Hepatocyte (in vitro differentiated cells): ENCODE measurements around the gene BAX. TPM values are rescaled to one million over a fixed set of nuclear protein-coding genes. Genes with fewer than 3 reads are reported as not detected.

Experiments
- DNase-seq: peaks from one replicate; pipeline ENCODE4 v3.0.0-alpha.2; 2016; ENCODE audit warnings: low spot score
- H2AFZ ChIP-seq: fragments of 200-600 bp; sonication (generic); 2 replicates; pipeline ENCODE4 v1.6.0; 2016; ENCODE audit warnings: antibody characterized with exemption, mild to moderate bottlenecking
- H3K27ac ChIP-seq: fragments of 200-600 bp; sonication (generic); 2 replicates; pipeline ENCODE4 v1.5.1; 2016; ENCODE audit warnings: mild to moderate bottlenecking
- H3K27me3 ChIP-seq: fragments of 200-600 bp; sonication (generic); 2 replicates; pipeline ENCODE4 v1.6.1; 2016
- H3K36me3 ChIP-seq: fragments of 200-600 bp; sonication (generic); replicated peaks from 2 replicates; pipeline ENCODE4 v1.5.1; 2016; ENCODE audit warnings: low read depth; ENCODE audit not compliant: insufficient read depth
- H3K4me1 ChIP-seq: fragments of 200-600 bp; sonication (generic); 2 replicates; pipeline ENCODE4 v1.5.1; 2016; ENCODE audit warnings: mild to moderate bottlenecking, moderate library complexity; ENCODE audit not compliant: insufficient read depth
- H3K4me2 ChIP-seq: fragments of 200-600 bp; sonication (generic); 2 replicates; pipeline ENCODE4 v1.6.0; 2016
- H3K4me3 ChIP-seq: fragments of 200-600 bp; sonication (generic); 2 replicates; pipeline ENCODE4 v1.5.1; 2016; ENCODE audit warnings: mild to moderate bottlenecking
- H3K79me2 ChIP-seq: fragments of 200-600 bp; sonication (generic); 2 replicates; pipeline ENCODE4 v1.6.0; 2017; ENCODE audit warnings: mild to moderate bottlenecking
- H3K9me2 ChIP-seq: fragments of 200-600 bp; sonication (generic); replicated peaks from 2 replicates; pipeline ENCODE4 v1.6.0; 2017; ENCODE audit warnings: mild to moderate bottlenecking; ENCODE audit not compliant: insufficient read depth
- H3K9me3 ChIP-seq: fragments of 200-600 bp; sonication (generic); 2 replicates; pipeline ENCODE4 v1.5.1; 2016; ENCODE audit warnings: low read depth, mild to moderate bottlenecking
- H4K20me1 ChIP-seq: fragments of 200-600 bp; sonication (generic); 2 replicates; pipeline ENCODE4 v1.6.0; 2016; ENCODE audit warnings: mild to moderate bottlenecking; ENCODE audit not compliant: insufficient read depth, poor library complexity, severe bottlenecking
- CTCF ChIP-seq: fragments of 200-600 bp; sonication (generic); IDR thresholded peaks from 2 replicates; pipeline ENCODE4 v1.5.1; 2016; ENCODE audit warnings: antibody characterized with exemption, mild to moderate bottlenecking; ENCODE audit not compliant: poor library complexity
- EZH2 ChIP-seq: fragments of 200-600 bp; sonication (generic); IDR thresholded peaks from 2 replicates; pipeline ENCODE4 v1.6.1; 2016; ENCODE audit warnings: antibody characterized with exemption, mild to moderate bottlenecking, borderline replicate concordance
- EZH2phosphoT487 ChIP-seq: fragments of 200-600 bp; sonication (generic); IDR thresholded peaks from one replicate; pipeline ENCODE4 v1.6.1; 2018; ENCODE audit warnings: antibody characterized with exemption, mild to moderate bottlenecking, low read depth, moderate library complexity; ENCODE audit not compliant: unreplicated experiment, severe bottlenecking
- WGBS: methylation state at CpG from one replicate; pipeline ENCODE4 v1.1.6; 2016; ENCODE audit warnings: low lambda C conversion rate; ENCODE audit errors: missing lambda C conversion rate; 5-methylcytosine and 5-hydroxymethylcytosine counted together
- polyA plus RNA-seq: library from polyadenylated mRNA; unstranded; fragments of >200 nt; fragmentation: Nextera tagmentation; extraction: Ambion mirVana; gene quantifications from 2 replicates; pipeline ENCODE4 v1.2.1, GENCODE V29; 2016
- total RNA-seq: library from RNA; depleted of rRNA; stranded (reverse); fragments of >200 nt; gene quantifications from 2 replicates; pipeline ENCODE4 v1.2.3, GENCODE V29; 2014

The BAX gene
- total and polyA plus RNA-seq, 2 experiments from 2014 or later, result 77.3 to 116 TPM

GRCh38 chr19:48977061-48977460, 22.4 kb downstream of the BAX start:
- Histone ChIP-seq H3K27me3 (no peaks in the 10 kb centered on the region), H3K79me2 (no peaks in the 10 kb centered on the region), H3K9me3 (no peaks in the 10 kb centered on the region), H4K20me1 (no peaks in the 10 kb centered on the region), H3K9me2 (no peaks in the 10 kb centered on the region), H3K4me1 (no peaks in the 10 kb centered on the region), H3K4me2 (no peak overlapping the region), H3K4me3 (no peak overlapping the region), H3K36me3 (no peaks in the 10 kb centered on the region), H3K27ac (no peak overlapping the region), H2AFZ (no peak overlapping the region)
- 100% methylated on average over 2 of the region's 2 CpGs for WGBS
- no peak for DNase-seq
- TF ChIP-seq EZH2, result no peak
- TF ChIP-seq CTCF, result no peak
- no peak for TF ChIP-seq EZH2phosphoT487

- H2AFZ ChIP-seq, result no peak overlapping the region
- H3K79me2 ChIP-seq, result no peaks in the 10 kb centered on the region
- H3K27me3 ChIP-seq, result no peaks in the 10 kb centered on the region
- no peak overlapping the region for H3K4me3 ChIP-seq
- H3K9me3 ChIP-seq, result no peaks in the 10 kb centered on the region
- no peak overlapping the region for H3K4me2 ChIP-seq
- H3K9me2 ChIP-seq, result no peaks in the 10 kb centered on the region
- TF ChIP-seq EZH2 (no peak), CTCF (no peak), EZH2phosphoT487 (no peak)
- no peak overlapping the region for H3K27ac ChIP-seq
- WGBS, result 97% methylated on average over 9 of the region's 9 CpGs
- no peaks in the 10 kb centered on the region for H4K20me1 ChIP-seq
- no peaks in the 10 kb centered on the region for H3K4me1 ChIP-seq
- DNase-seq, result no peak
- no peaks in the 10 kb centered on the region for H3K36me3 ChIP-seq
These were observed 27.6 kb downstream of the BAX start for GRCh38 chr19:48982280-48982679.

GRCh38 chr19:48985711-48986110, 31.0 kb downstream of the BAX start:
- TF ChIP-seq EZH2 (no peak), CTCF (no peak), EZH2phosphoT487 (no peak)
- Histone ChIP-seq H4K20me1 (no peaks in the 10 kb centered on the region), H3K4me2 (no peak overlapping the region), H3K9me2 (no peaks in the 10 kb centered on the region), H3K27me3 (no peaks in the 10 kb centered on the region), H3K4me3 (no peak overlapping the region), H3K4me1 (no peaks in the 10 kb centered on the region), H3K27ac (no peak overlapping the region), H3K79me2 (peaks cover 11% of the 10 kb centered on the region), H3K36me3 (no peaks in the 10 kb centered on the region), H3K9me3 (no peaks in the 10 kb centered on the region), H2AFZ (no peak overlapping the region)
- 100% methylated on average over 11 of the region's 13 CpGs for WGBS
- no peak for DNase-seq

- Histone ChIP-seq H3K27ac (no peak overlapping the region), H3K4me1 (peaks cover 3% of the 10 kb centered on the region), H3K4me2 (no peak overlapping the region), H4K20me1 (no peaks in the 10 kb centered on the region), H3K9me3 (no peaks in the 10 kb centered on the region), H3K9me2 (no peaks in the 10 kb centered on the region), H3K79me2 (peaks cover 16% of the 10 kb centered on the region), H3K27me3 (no peaks in the 10 kb centered on the region), H2AFZ (no peak overlapping the region), H3K4me3 (no peak overlapping the region), H3K36me3 (no peaks in the 10 kb centered on the region)
- no peak for DNase-seq
- TF ChIP-seq EZH2, result no peak
- 94% methylated on average over 3 of the region's 3 CpGs for WGBS
These were observed 31.5 kb downstream of the BAX start for GRCh38 chr19:48986211-48986610.
